Naive thymus-derived CD4-positive, alpha-beta T cell (primary cell): ENCODE results near the gene HECW1. TPM values are rescaled to one million over a fixed set of nuclear protein-coding genes. Genes with fewer than 3 reads are reported as not detected.
"Not testable (repeated sequence)": the region's sequence is repeated elsewhere in the genome, so short reads cannot be mapped to it uniquely, and the experiment has no call there.

Experiments used
- ATAC-seq: fragments of 150-1000 bp; cut with Tn5 transposase; 2 replicates; pipeline ENCODE4 v1.10.0; 2021; ENCODE audit warnings: mild to moderate bottlenecking, moderate library complexity
- CTCF ChIA-PET: fragments of 350-600 bp; sonication (Branson Sonifier 250); formaldehyde crosslinking; loops from one replicate; lab custom pipeline; 2021; ENCODE audit warnings: antibody characterized with exemption; lab: Charles Lee
- POLR2A ChIA-PET: fragments of 350-600 bp; sonication (Branson Sonifier 250); formaldehyde crosslinking; loops from one replicate; lab custom pipeline; 2021; ENCODE audit warnings: antibody characterized with exemption, inconsistent platforms; lab: Charles Lee
- DNase-seq, 9 donors: peaks; one replicate each; pipeline versions ENCODE4 v3.0.0 to v3.0.0-alpha.2; 2020 to 2022; ENCODE audit warnings: mixed read lengths in 1 of 9
- H3K27ac ChIP-seq: one replicate; pipeline ENCODE4 v1.7.0; 2013; ENCODE audit warnings: mild to moderate bottlenecking, low read depth, low read length, moderate library complexity
- H3K27me3 ChIP-seq, 2 donors: one replicate each; pipeline ENCODE4 v1.7.0; 2013; ENCODE audit warnings: low read length in 2 of 2, mild to moderate bottlenecking in 2 of 2, moderate library complexity in 2 of 2; ENCODE audit not compliant: control insufficient read depth in 2 of 2, insufficient read depth in 2 of 2
- H3K36me3 ChIP-seq, 3 experiments: 1 replicate in 2 of 3; 2 replicates in 1 of 3; pipeline ENCODE4 v1.7.0; 2013; ENCODE audit warnings: low read length in 3 of 3, mild to moderate bottlenecking in 3 of 3, moderate library complexity in 1 of 3; ENCODE audit not compliant: insufficient read depth in 3 of 3, control insufficient read depth in 2 of 3
- H3K4me1 ChIP-seq, 2 donors: one replicate each; pipeline ENCODE4 v1.7.0; 2013; ENCODE audit warnings: low read length in 2 of 2, mild to moderate bottlenecking in 2 of 2, moderate library complexity in 1 of 2; ENCODE audit not compliant: control insufficient read depth in 2 of 2, insufficient read depth in 2 of 2
- H3K4me3 ChIP-seq: 2 replicates; pipeline ENCODE4 v1.7.0; 2013; ENCODE audit warnings: mild to moderate bottlenecking, low read length
- H3K9me3 ChIP-seq, 3 experiments: 1 replicate in 2 of 3; 2 replicates in 1 of 3; pipeline ENCODE4 v1.7.0; 2013; ENCODE audit warnings: low read length in 3 of 3; ENCODE audit not compliant: control insufficient read depth in 2 of 3
- H3K27ac Mint-ChIP-seq, 9 donors: one replicate each; pipeline ENCODE4 v1.8.0; 2020 to 2022; ENCODE audit warnings: mixed read lengths in 9 of 9, mild to moderate bottlenecking in 8 of 9, moderate library complexity in 5 of 9, inconsistent platforms in 2 of 9
- H3K27me3 Mint-ChIP-seq, 5 donors: one replicate each; pipeline ENCODE4 v1.8.0; 2021 to 2022; ENCODE audit warnings: mixed read lengths in 5 of 5, mild to moderate bottlenecking in 1 of 5
- H3K36me3 Mint-ChIP-seq, 5 donors: one replicate each; pipeline ENCODE4 v1.8.0; 2020 to 2022; ENCODE audit warnings: mixed read lengths in 5 of 5, mild to moderate bottlenecking in 3 of 5, inconsistent platforms in 1 of 5
- H3K4me1 Mint-ChIP-seq, 7 donors: one replicate each; pipeline ENCODE4 v1.8.0; 2020 to 2022; ENCODE audit warnings: mixed read lengths in 7 of 7, mild to moderate bottlenecking in 3 of 7, inconsistent platforms in 1 of 7
- H3K4me3 Mint-ChIP-seq, 10 donors: one replicate each; pipeline ENCODE4 v1.8.0; 2020 to 2022; ENCODE audit warnings: mild to moderate bottlenecking in 10 of 10, mixed read lengths in 10 of 10, moderate library complexity in 6 of 10, inconsistent platforms in 2 of 10
- H3K9me3 Mint-ChIP-seq, 11 donors: one replicate each; pipeline ENCODE4 v1.8.0; 2020 to 2022; ENCODE audit warnings: mixed read lengths in 11 of 11, mild to moderate bottlenecking in 4 of 11, inconsistent platforms in 1 of 11, moderate library complexity in 1 of 11
- intact Hi-C, 2 donors: fragments of 100-400 bp; cut with micrococcal nuclease; formaldehyde crosslinking; loops; one replicate each; pipeline ENCODE4 v1.15.1; 2023
- polyA plus RNA-seq, 2 donors: library from polyadenylated mRNA; unstranded; fragments of 300-500 nt; fragmentation: Illumina TruSeq; gene quantifications; one replicate each; pipeline ENCODE4 v1.2.3, GENCODE V29; 2021
- total RNA-seq, 6 experiments: library from RNA in 5 of 6; stranded (reverse) in 5 of 6; gene quantifications; 1 replicate in 5 of 6; 2 replicates in 1 of 6; pipeline ENCODE4 v1.2.3 and lab custom pipeline; 2021 to 2026

Gene HECW1
- total and polyA plus RNA-seq, 7 experiments from 2014 or later = not detected

DNA sequence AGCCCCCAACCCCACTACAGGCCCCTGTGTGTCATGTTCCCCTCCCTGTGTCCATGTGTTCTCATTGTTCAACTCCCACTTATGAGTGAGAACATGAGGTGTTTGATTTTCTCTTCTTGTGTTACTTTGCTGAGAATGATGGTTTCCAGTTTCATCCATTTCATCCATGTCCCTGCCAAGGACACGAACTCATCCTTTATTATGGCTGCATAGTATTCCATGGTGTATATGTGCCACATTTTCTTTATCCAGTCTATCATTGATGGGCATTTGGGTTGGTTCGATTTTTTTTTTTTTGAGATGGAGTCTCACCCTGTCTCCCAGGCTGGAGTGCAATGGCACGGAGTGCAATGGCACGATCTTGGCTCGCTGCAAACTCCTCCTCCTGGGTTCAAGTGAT is 373.6 kb downstream of the HECW1 start:
- POLR2A ChIA-PET, intact Hi-C loops, H3K27ac Mint-ChIP-seq, ATAC-seq, H3K36me3 Mint-ChIP-seq, H3K27ac ChIP-seq, H3K36me3 ChIP-seq, DNase-seq, H3K27me3 ChIP-seq, H3K4me1 ChIP-seq, H3K4me3 Mint-ChIP-seq, H3K4me3 ChIP-seq, H3K4me1 Mint-ChIP-seq, H3K9me3 ChIP-seq, H3K9me3 Mint-ChIP-seq, CTCF ChIA-PET: not testable (repeated sequence)
- peaks cover 0 to 19% (median 0%) of the 10 kb centered on the region in 5 donors for H3K27me3 Mint-ChIP-seq

DNA sequence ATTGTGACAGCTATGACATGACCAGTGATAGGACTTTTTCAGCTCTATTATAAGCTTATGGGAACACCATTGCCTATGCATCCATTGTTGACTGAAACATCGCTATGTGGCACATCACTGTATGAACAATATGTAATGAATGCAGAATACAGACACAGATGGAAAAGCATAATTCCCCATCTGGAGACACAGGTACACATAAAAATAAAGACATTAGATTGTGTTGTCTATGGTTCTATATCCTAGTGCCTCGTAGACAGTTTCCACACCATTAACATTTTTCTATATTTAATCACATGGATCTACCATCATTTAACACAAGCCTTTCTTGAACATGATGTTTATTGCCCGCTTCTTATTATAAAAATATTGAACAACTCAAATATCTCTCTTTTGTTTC is 374.2 kb downstream of the HECW1 start:
- intact Hi-C loops = no loop called here
- Histone ChIP-seq H3K4me1 (no peaks in the 10 kb centered on the region), H3K27me3 (no peaks in the 10 kb centered on the region), H3K9me3 (no peaks in the 10 kb centered on the region), H3K27ac (no peak overlapping the region), H3K36me3 (no peaks in the 10 kb centered on the region), H3K4me3 (no peak overlapping the region)
- H3K27me3 Mint-ChIP-seq = peaks cover 0 to 19% (median 0%) of the 10 kb centered on the region in 5 donors
- POLR2A ChIA-PET = no interaction called here
- no peak overlapping the region for H3K4me3 Mint-ChIP-seq
- peaks cover 0 to 7% (median 0%) of the 10 kb centered on the region in 7 donors for H3K4me1 Mint-ChIP-seq
- DNase-seq (no peak), ATAC-seq (no peak)
- H3K27ac Mint-ChIP-seq = no peak overlapping the region
- no peaks in the 10 kb centered on the region for H3K36me3 Mint-ChIP-seq
- CTCF ChIA-PET = no interaction called here
- peaks cover 0 to 4% (median 0%) of the 10 kb centered on the region in 11 donors for H3K9me3 Mint-ChIP-seq

DNA sequence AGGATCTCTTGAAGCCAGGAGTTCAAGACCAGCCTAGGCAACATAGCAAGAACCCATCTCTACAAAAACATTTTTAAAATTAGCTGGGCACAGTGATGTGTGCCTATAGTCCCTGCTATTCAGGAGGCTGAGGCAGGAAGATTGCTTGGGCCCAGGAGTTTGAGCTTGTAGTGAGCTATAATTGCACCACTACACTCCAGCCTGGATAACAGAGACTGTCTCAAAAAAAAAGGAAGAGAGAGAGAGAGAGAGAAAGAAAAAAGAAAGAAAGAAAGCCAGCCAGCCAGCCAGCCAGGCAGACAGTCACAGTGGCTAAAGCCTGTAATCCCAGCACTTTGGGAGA is 375.3 kb downstream of the HECW1 start:
- intact Hi-C loops = no loop called here
- DNase-seq = no peak
- Histone ChIP-seq H3K27me3 (no peaks in the 10 kb centered on the region), H3K4me1 (no peaks in the 10 kb centered on the region), H3K9me3 (no peaks in the 10 kb centered on the region), H3K4me3 (no peak overlapping the region), H3K27ac (no peak overlapping the region), H3K36me3 (no peaks in the 10 kb centered on the region)
- Mint-ChIP-seq H3K27ac (peak overlapping the region in 1 of 9 donors; percentile 40), H3K9me3 (peaks cover 0 to 2% (median 0%) of the 10 kb centered on the region in 11 donors), H3K36me3 (no peaks in the 10 kb centered on the region), H3K27me3 (peaks cover 0 to 17% (median 0%) of the 10 kb centered on the region in 5 donors), H3K4me3 (no peak overlapping the region), H3K4me1 (peaks cover 0 to 7% (median 0%) of the 10 kb centered on the region in 7 donors)
- CTCF ChIA-PET = no interaction called here
- POLR2A ChIA-PET = no interaction called here
- no peak for ATAC-seq

DNA sequence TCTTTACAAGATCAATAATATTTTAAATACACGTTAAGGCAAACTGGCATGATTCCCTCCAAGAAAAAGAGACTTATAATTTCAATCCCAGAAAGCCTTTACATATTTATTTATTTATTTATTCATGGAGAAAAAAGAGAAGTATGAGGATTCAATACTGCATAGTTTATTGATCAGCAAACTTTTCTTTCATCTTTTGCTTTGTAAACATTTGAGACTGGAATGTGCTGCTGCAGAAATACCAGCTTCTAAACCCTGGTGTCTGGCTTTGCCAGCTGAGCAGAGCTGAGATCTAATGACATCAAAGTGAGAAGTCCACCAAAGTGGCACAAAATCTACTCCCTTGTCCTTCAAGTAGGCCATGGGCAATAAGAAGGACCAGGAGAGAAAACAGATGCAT is 376.8 kb downstream of the HECW1 start:
- Histone ChIP-seq H3K4me1 (no peaks in the 10 kb centered on the region), H3K27ac (no peak overlapping the region), H3K9me3 (no peaks in the 10 kb centered on the region), H3K36me3 (no peaks in the 10 kb centered on the region), H3K27me3 (no peaks in the 10 kb centered on the region), H3K4me3 (no peak overlapping the region)
- H3K4me3 Mint-ChIP-seq = no peak overlapping the region
- intact Hi-C loops = no loop called here
- peaks cover 0 to 2% (median 0%) of the 10 kb centered on the region in 11 donors for H3K9me3 Mint-ChIP-seq
- ChIA-PET CTCF (no interaction called here), POLR2A (no interaction called here)
- no peak overlapping the region for H3K27ac Mint-ChIP-seq
- DNase-seq (no peak), ATAC-seq (no peak)
- no peaks in the 10 kb centered on the region for H3K36me3 Mint-ChIP-seq
- H3K27me3 Mint-ChIP-seq = peaks cover 0 to 22% (median 0%) of the 10 kb centered on the region in 5 donors
- H3K4me1 Mint-ChIP-seq = peaks cover 0 to 7% (median 0%) of the 10 kb centered on the region in 7 donors

DNA sequence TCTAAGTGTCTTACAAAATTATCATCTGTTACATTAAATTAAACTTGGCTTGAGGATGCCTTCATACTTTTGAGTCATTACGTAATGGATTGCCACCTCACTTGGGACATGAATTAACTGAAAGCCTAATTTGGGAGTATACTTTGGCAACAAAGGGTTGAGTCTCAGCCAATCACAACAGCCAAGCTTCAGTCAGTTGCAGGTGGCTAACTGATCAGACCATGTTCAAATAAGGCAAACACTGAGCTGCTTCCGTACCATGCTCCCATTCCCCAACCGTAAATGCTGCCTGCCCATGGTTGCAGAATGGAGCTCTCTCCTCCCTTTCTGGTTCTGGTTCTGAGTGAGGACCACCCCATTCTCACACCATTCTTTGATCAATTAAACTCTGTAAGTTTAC is 377.6 kb downstream of the HECW1 start:
- ATAC-seq (no peak), DNase-seq (no peak)
- Mint-ChIP-seq H3K36me3 (no peaks in the 10 kb centered on the region), H3K27ac (peak overlapping the region in 1 of 9 donors; percentile 17), H3K9me3 (peaks cover 0 to 2% (median 0%) of the 10 kb centered on the region in 11 donors), H3K4me3 (no peak overlapping the region), H3K27me3 (peaks cover 0 to 23% (median 0%) of the 10 kb centered on the region in 5 donors), H3K4me1 (peaks cover 0 to 7% (median 0%) of the 10 kb centered on the region in 7 donors)
- Histone ChIP-seq H3K9me3 (no peaks in the 10 kb centered on the region), H3K27me3 (no peaks in the 10 kb centered on the region), H3K36me3 (no peaks in the 10 kb centered on the region), H3K27ac (no peak overlapping the region), H3K4me1 (no peaks in the 10 kb centered on the region), H3K4me3 (no peak overlapping the region)
- ChIA-PET CTCF (no interaction called here), POLR2A (no interaction called here)
- intact Hi-C loops = no loop called here

DNA sequence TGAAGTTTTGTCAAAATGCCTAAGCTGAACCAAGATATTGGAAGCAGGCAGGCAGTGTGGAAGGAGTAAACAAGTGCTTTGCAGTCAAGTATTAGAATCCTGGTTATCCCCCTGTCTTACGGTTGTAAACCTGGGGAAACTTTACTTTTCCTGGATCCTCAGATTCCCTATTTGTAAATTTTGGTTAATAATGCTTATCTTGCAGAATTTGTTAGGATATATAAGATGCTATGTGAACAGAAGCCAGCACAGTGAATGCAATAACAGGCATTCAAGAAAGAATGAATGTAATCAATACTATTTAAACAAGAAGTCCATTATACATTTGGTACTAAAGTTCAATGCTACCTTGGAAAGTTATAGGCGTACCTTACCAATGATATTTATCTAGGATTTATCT is 378.7 kb downstream of the HECW1 start:
- DNase-seq (no peak), ATAC-seq (no peak)
- peaks cover 0 to 2% (median 0%) of the 10 kb centered on the region in 11 donors for H3K9me3 Mint-ChIP-seq
- intact Hi-C loops = no loop called here
- Histone ChIP-seq H3K27me3 (no peaks in the 10 kb centered on the region), H3K4me1 (no peaks in the 10 kb centered on the region), H3K27ac (no peak overlapping the region), H3K9me3 (no peaks in the 10 kb centered on the region), H3K4me3 (no peak overlapping the region), H3K36me3 (no peaks in the 10 kb centered on the region)
- peaks cover 0 to 24% (median 0%) of the 10 kb centered on the region in 5 donors for H3K27me3 Mint-ChIP-seq
- ChIA-PET POLR2A (no interaction called here), CTCF (no interaction called here)
- H3K36me3 Mint-ChIP-seq = no peaks in the 10 kb centered on the region
- peaks cover 0 to 7% (median 0%) of the 10 kb centered on the region in 7 donors for H3K4me1 Mint-ChIP-seq
- no peak overlapping the region for H3K27ac Mint-ChIP-seq
- H3K4me3 Mint-ChIP-seq = no peak overlapping the region

DNA sequence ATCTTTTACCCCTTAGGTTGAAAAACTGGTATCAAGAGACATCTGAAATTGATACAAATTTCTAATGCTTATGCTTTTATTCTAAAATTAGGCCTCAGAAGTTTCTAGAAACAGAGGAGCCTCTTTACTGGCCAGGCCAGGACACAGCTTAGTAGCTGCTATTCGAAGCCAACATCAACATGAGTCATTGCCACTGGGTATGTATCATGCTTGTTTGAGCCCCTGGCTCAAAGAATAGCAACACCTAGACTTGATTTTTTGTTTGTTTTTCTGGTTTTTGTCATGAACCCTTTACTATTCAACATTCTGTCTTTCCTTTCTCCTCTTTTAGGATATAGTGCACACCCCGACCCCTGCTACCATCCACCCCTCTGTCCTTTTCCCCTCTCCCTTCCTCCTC is 379.5 kb downstream of the HECW1 start:
- ChIA-PET POLR2A (no interaction called here), CTCF (interaction anchor here (0.5 kb wide), 1 partner anchor 276 kb away, joined by 3 read pairs; no protein-coding TSS in a partner anchor)
- no peaks in the 10 kb centered on the region for H3K4me1 ChIP-seq
- H3K27me3 ChIP-seq = no peaks in the 10 kb centered on the region
- intact Hi-C loops = no loop called here
- no peak overlapping the region for H3K27ac ChIP-seq
- no peak overlapping the region for H3K4me3 ChIP-seq
- DNase-seq = no peak
- ATAC-seq = no peak
- no peaks in the 10 kb centered on the region for H3K36me3 ChIP-seq
- no peak overlapping the region for H3K4me3 Mint-ChIP-seq
- H3K4me1 Mint-ChIP-seq = peaks cover 0 to 7% (median 0%) of the 10 kb centered on the region in 7 donors
- peaks cover 0 to 2% (median 0%) of the 10 kb centered on the region in 11 donors for H3K9me3 Mint-ChIP-seq
- peak overlapping the region in 1 of 9 donors; percentile 17 for H3K27ac Mint-ChIP-seq
- no peaks in the 10 kb centered on the region for H3K9me3 ChIP-seq
- peaks cover 0 to 24% (median 0%) of the 10 kb centered on the region in 5 donors for H3K27me3 Mint-ChIP-seq
- no peaks in the 10 kb centered on the region for H3K36me3 Mint-ChIP-seq
